Measurements from ENCODE around the gene SCN10A.

The SCN10A gene

GRCh38 chr3:38763569-38763968 is 52.4 kb downstream of the SCN10A start:
- DNase-seq = no peak

GRCh38 chr3:38758557-38758956 is 57.5 kb downstream of the SCN10A start:
- DNase-seq = no peak

GRCh38 chr3:38757721-38758120 is 58.3 kb downstream of the SCN10A start:
- DNase-seq = no peak

- DNase-seq = no peak
Measured at GRCh38 chr3:38756892-38757291, 59.1 kb downstream of the SCN10A start.

GRCh38 chr3:38755130-38755529 is 60.9 kb downstream of the SCN10A start:
- DNase-seq = no peak

GRCh38 chr3:38746641-38747040 is 69.4 kb downstream of the SCN10A start:
- no peak for DNase-seq

GRCh38 chr3:38743043-38743442 is 73.0 kb downstream of the SCN10A start:
- DNase-seq = no peak

- DNase-seq = no peak
Measured at GRCh38 chr3:38742550-38742949, 73.5 kb downstream of the SCN10A start.

GRCh38 chr3:38740537-38740936 is 75.5 kb downstream of the SCN10A start:
- no peak for DNase-seq

GRCh38 chr3:38739931-38740330 is 76.1 kb downstream of the SCN10A start:
- DNase-seq = no peak

GRCh38 chr3:38739396-38739689 is 76.7 kb downstream of the SCN10A start:
- DNase-seq = no peak

GRCh38 chr3:38738630-38739395 is 77.2 kb downstream of the SCN10A start:
- DNase-seq = no peak

- no peak for DNase-seq
Measured at GRCh38 chr3:38731522-38731921, 84.5 kb downstream of the SCN10A start.

GRCh38 chr3:38730281-38730680 is 85.7 kb downstream of the SCN10A start:
- DNase-seq = no peak

GRCh38 chr3:38728008-38728407 is 88.0 kb downstream of the SCN10A start:
- no peak for DNase-seq

GRCh38 chr3:38726751-38727150 is 89.3 kb downstream of the SCN10A start:
- no peak for DNase-seq

GRCh38 chr3:38725726-38726419 is 90.1 kb downstream of the SCN10A start:
- DNase-seq = no peak

- no peak for DNase-seq
Measured at GRCh38 chr3:38724392-38724736, 91.7 kb downstream of the SCN10A start.

GRCh38 chr3:38723569-38724391 is 92.2 kb downstream of the SCN10A start:
- peak; percentile 2 for DNase-seq

GRCh38 chr3:38722781-38723568 is 93.0 kb downstream of the SCN10A start:
- no peak for DNase-seq

- no peak for DNase-seq
Measured at GRCh38 chr3:38721207-38721772, 94.7 kb downstream of the SCN10A start.

GRCh38 chr3:38720465-38720864 is 95.6 kb downstream of the SCN10A start:
- DNase-seq = no peak
